Fibroblast of villous mesenchyme (primary cell): ENCODE data around the gene RRBP1. TPM values are rescaled to one million over a fixed set of nuclear protein-coding genes. Genes with fewer than 3 reads are reported as not detected.

ENCODE experiments used
- DNase-seq: peaks from one replicate; pipeline ENCODE4 v3.0.0-alpha.2; 2010; ENCODE audit warnings: low read depth
- H3K4me3 ChIP-seq: 2 replicates; pipeline ENCODE4 v1.5.1; 2011; ENCODE audit warnings: low read depth, mild to moderate bottlenecking, low read length
- total RNA-seq: library from RNA; depleted of rRNA; stranded (reverse); fragments of >200 nt; gene quantifications from 2 replicates; pipeline ENCODE4 v1.2.3, GENCODE V29; 2012
- TF ChIP-seq, protein P1 (sequence below): IDR thresholded peaks from 2 replicates; pipeline ENCODE4 v1.5.1; 2012; ENCODE audit warnings: low read depth, mild to moderate bottlenecking, low read length; ENCODE audit not compliant: insufficient read depth

RRBP1 gene
- total RNA-seq, 1 donor = 123 TPM

DNA sequence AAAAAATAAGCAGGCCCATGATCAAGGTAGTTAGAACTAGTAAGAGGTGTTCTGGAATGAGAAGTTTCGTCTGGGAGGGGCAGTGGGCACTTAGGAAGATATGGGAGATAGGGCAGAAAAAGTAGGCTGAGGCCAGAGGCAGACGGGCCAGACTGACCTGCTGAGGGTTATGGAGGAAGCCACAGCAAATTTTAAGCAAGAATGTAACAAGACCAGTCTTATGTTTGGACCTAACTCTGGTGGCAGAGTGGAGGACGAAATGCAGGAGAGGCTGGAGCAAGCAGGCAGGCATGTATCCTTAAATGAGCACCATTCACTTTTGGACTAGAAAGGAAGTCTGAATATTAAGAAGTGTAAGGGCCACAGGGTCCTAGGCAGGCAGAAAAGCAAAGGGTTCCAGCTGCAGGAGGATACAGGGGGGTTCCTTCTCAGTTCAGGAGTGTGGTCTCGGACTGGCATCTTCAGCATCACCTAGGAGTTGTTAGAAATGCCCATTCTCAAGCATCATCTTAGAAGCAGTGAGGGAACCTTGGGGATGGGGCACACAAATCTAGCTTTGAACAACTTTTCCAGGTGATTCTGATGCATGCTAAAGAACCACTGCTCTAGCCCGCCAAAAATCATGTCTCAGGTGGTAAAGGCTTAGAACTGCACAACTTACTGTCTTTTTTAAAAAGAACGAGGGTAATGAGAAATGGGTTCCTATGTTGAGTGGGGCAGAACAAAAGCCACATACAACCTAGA, 113.8 kb downstream of the RRBP1 start:
- TF ChIP-seq, protein P1, sequence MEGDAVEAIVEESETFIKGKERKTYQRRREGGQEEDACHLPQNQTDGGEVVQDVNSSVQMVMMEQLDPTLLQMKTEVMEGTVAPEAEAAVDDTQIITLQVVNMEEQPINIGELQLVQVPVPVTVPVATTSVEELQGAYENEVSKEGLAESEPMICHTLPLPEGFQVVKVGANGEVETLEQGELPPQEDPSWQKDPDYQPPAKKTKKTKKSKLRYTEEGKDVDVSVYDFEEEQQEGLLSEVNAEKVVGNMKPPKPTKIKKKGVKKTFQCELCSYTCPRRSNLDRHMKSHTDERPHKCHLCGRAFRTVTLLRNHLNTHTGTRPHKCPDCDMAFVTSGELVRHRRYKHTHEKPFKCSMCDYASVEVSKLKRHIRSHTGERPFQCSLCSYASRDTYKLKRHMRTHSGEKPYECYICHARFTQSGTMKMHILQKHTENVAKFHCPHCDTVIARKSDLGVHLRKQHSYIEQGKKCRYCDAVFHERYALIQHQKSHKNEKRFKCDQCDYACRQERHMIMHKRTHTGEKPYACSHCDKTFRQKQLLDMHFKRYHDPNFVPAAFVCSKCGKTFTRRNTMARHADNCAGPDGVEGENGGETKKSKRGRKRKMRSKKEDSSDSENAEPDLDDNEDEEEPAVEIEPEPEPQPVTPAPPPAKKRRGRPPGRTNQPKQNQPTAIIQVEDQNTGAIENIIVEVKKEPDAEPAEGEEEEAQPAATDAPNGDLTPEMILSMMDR = no peak
- DNase-seq = no peak
- H3K4me3 ChIP-seq = peak overlapping the region; percentile 84

DNA sequence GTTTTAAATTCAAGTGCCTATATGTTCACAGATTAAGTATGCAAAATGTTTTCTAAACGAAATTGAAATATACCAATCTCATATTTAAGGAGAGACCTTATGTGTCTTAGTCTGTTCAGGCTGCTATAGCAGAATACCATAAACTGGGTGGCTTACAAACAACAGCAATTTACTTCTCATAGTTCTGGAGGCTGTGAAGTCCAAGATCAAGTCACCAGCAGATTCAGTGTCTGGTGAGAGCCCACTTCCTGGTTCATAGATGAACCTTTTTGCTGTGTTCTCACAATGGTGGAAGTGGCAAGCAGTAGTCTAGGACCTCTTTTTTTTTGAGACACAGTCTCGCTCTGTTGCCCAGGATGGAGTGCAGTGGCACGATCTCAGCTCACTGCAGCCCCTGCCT, 115.7 kb downstream of the RRBP1 start:
- DNase-seq = no peak
- TF ChIP-seq, protein P1 = no peak
- H3K4me3 ChIP-seq = no peak overlapping the region

DNA sequence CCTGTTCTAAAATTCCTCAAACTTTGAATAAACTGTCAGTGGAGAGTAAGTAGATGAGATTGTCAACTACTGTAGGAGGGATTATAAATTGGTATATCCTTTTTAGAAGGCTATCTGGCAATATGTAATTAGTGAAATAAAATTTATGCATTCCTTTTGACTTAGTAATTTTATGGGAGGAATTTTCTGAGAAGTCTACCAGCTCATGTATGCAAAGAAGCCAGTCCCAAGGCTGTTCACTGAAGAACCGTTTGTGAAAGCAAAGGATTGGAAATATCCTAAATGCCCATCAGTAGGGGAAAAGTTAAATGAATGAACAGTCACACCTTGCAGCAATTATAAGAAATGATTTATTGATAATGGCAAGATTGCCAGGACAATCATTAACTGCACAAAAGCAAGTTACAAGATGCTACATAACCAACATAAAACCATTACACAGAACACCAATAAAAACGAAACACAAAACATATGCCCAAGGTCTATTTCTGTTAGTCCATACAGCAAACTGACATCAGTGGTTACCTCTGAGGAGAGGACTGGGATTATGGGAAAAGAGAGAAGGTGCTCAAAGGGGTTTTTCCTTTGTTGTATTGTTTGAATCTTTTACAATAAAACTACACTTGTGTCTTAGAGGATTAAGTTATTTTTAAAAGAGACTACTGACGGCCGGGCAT, 116.7 kb downstream of the RRBP1 start:
- DNase-seq = peak; percentile 51
- no peak overlapping the region for H3K4me3 ChIP-seq
- TF ChIP-seq, protein P1 = no peak

Other genes starting within 250 kb of the RRBP1 start
- 2.9 and 4.7 TPM in 2 replicates for gene BFSP1, start 150.9 kb downstream of the RRBP1 start, total RNA-seq
- gene DSTN, start 112.2 kb downstream of the RRBP1 start, total RNA-seq = 445 and 550 TPM in 2 replicates
- gene BANF2, start 17.7 kb upstream of the RRBP1 start, total RNA-seq = not detected in 2 replicates